HL-60/S4 (cell line): ENCODE results near the gene KRTAP4-9.
"Not testable (repeated sequence)": the region's sequence is repeated elsewhere in the genome, so short reads cannot be mapped to it uniquely, and the experiment has no call there.

Experiments used
- in situ Hi-C: fragments of 300-500 bp; cut with MboI; formaldehyde crosslinking; loops from 2 replicates; pipeline ENCODE4 v1.14.3; 2022; ENCODE audit warnings: low sequenced_read_pairs

KRTAP4-9 gene

GRCh38 chr17:41096055-41096454 is 9.1 kb upstream of the KRTAP4-9 start:
- in situ Hi-C loops = no loop called here

GRCh38 chr17:41098042-41098441 is 7.1 kb upstream of the KRTAP4-9 start, which contains the start of gene KRTAP4-8:
KRTAP4-8 (minus strand) TSS chr17:41098142; CDS start chr17:41098084, 58 bp downstream.
- in situ Hi-C loops = no loop called here

- in situ Hi-C loops = no loop called here
Measured at GRCh38 chr17:41098481-41098880, 6.7 kb upstream of the KRTAP4-9 start.

- in situ Hi-C loops = not testable (repeated sequence)
Measured at GRCh38 chr17:41099682-41100480, 5.3 kb upstream of the KRTAP4-9 start.

- in situ Hi-C loops = no loop called here
Measured at GRCh38 chr17:41101586-41102259, 3.5 kb upstream of the KRTAP4-9 start, which contains the start of gene KRTAP4-16. KRTAP4-16 (minus strand) TSS chr17:41102209; CDS start chr17:41102209, 0 bp downstream.

- in situ Hi-C loops = no loop called here
Measured at GRCh38 chr17:41103896-41104295, 1.3 kb upstream of the KRTAP4-9 start.

GRCh38 chr17:41104386-41105038 is 677 bp upstream of the KRTAP4-9 start:
- in situ Hi-C loops = not testable (repeated sequence)

GRCh38 chr17:41107941-41108450 is 2.8 kb downstream of the KRTAP4-9 start:
- in situ Hi-C loops = no loop called here

GRCh38 chr17:41108728-41109386 is 3.7 kb downstream of the KRTAP4-9 start:
- in situ Hi-C loops = not testable (repeated sequence)

GRCh38 chr17:41111151-41111885 is 6.1 kb downstream of the KRTAP4-9 start:
- in situ Hi-C loops = no loop called here

GRCh38 chr17:41116297-41116696 is 11.1 kb downstream of the KRTAP4-9 start:
- in situ Hi-C loops = no loop called here

- in situ Hi-C loops = not testable (repeated sequence)
Measured at GRCh38 chr17:41117846-41118386, 12.7 kb downstream of the KRTAP4-9 start, which contains the start of gene KRTAP4-11. KRTAP4-11 (minus strand) TSS chr17:41118373; CDS start chr17:41118315, 58 bp downstream.

- in situ Hi-C loops = no loop called here
Measured at GRCh38 chr17:41118721-41119120, 13.5 kb downstream of the KRTAP4-9 start.

- in situ Hi-C loops = not testable (repeated sequence)
Measured at GRCh38 chr17:41119696-41120690, 14.8 kb downstream of the KRTAP4-9 start.

- in situ Hi-C loops = no loop called here
Measured at GRCh38 chr17:41121742-41122141, 16.6 kb downstream of the KRTAP4-9 start.

GRCh38 chr17:41123292-41123990 is 18.3 kb downstream of the KRTAP4-9 start:
- in situ Hi-C loops = not testable (repeated sequence)

GRCh38 chr17:41123991-41124371 is 18.8 kb downstream of the KRTAP4-9 start, which contains the start of gene KRTAP4-12:
KRTAP4-12 (minus strand) TSS chr17:41124182; CDS start chr17:41124122, 60 bp downstream.
- in situ Hi-C loops = not testable (repeated sequence)

- in situ Hi-C loops = no loop called here
Measured at GRCh38 chr17:41125064-41125463, 19.9 kb downstream of the KRTAP4-9 start.
